Calu3 (cell line): ENCODE measurements around the gene TEX35. TPM values are rescaled to one million over a fixed set of nuclear protein-coding genes. Genes with fewer than 3 reads are reported as not detected.

ENCODE experiments used
- BruUV-seq: library from RNA; stranded (reverse); fragments of 400-500 nt; replicated peaks from 2 replicates; lab custom pipeline; 2021; lab: Mats Ljungman, UMichigan
- CTCF ChIA-PET: fragments of 300-600 bp; sonication (Branson Sonifier 250); formaldehyde crosslinking; loops from one replicate; lab custom pipeline; 2022; ENCODE audit warnings: antibody characterized with exemption; lab: Charles Lee
- DNase-seq: peaks from one replicate; pipeline ENCODE4 v3.0.0; 2022
- H3K27ac Mint-ChIP-seq: one replicate; pipeline ENCODE4 v1.8.0; 2022; ENCODE audit warnings: mixed read lengths; ENCODE audit not compliant: unreplicated experiment
- H3K27me3 Mint-ChIP-seq: one replicate; pipeline ENCODE4 v1.8.0; 2022; ENCODE audit warnings: mixed read lengths; ENCODE audit not compliant: unreplicated experiment
- H3K36me3 Mint-ChIP-seq: one replicate; pipeline ENCODE4 v1.8.0; 2022; ENCODE audit warnings: mild to moderate bottlenecking, moderate library complexity, mixed read lengths; ENCODE audit not compliant: insufficient read depth, unreplicated experiment
- H3K4me1 Mint-ChIP-seq: one replicate; pipeline ENCODE4 v1.8.0; 2022; ENCODE audit warnings: mild to moderate bottlenecking, low read depth, mixed read lengths; ENCODE audit not compliant: unreplicated experiment
- H3K4me3 Mint-ChIP-seq: one replicate; pipeline ENCODE4 v1.8.0; 2022; ENCODE audit warnings: mild to moderate bottlenecking, low read depth, moderate library complexity, mixed read lengths; ENCODE audit not compliant: unreplicated experiment
- H3K9me3 Mint-ChIP-seq: one replicate; pipeline ENCODE4 v1.8.0; 2022; ENCODE audit warnings: low read depth, mixed read lengths; ENCODE audit not compliant: unreplicated experiment
- intact Hi-C: fragments of 100-400 bp; cut with micrococcal nuclease; formaldehyde crosslinking; loops from one replicate; pipeline ENCODE4 v1.10.0; 2022; ENCODE audit not compliant: unreplicated experiment
- total RNA-seq: library from RNA; stranded (reverse); gene quantifications from 2 replicates; pipeline ENCODE4 v1.2.3, GENCODE V29; 2022
- TF ChIP-seq, protein P1 (sequence below): fragments of 200-600 bp; IDR thresholded peaks from one replicate; pipeline ENCODE4 v1.8.0; 2022; ENCODE audit warnings: antibody characterized with exemption; ENCODE audit not compliant: unreplicated experiment

TEX35 gene
- total RNA-seq, 1 experiment from 2014 or later: not detected

- H3K4me1 Mint-ChIP-seq: peaks cover 4% of the 10 kb centered on the region
- CTCF ChIA-PET: no interaction called here
- H3K36me3 Mint-ChIP-seq: peaks cover 7% of the 10 kb centered on the region
- TF ChIP-seq, protein P1, sequence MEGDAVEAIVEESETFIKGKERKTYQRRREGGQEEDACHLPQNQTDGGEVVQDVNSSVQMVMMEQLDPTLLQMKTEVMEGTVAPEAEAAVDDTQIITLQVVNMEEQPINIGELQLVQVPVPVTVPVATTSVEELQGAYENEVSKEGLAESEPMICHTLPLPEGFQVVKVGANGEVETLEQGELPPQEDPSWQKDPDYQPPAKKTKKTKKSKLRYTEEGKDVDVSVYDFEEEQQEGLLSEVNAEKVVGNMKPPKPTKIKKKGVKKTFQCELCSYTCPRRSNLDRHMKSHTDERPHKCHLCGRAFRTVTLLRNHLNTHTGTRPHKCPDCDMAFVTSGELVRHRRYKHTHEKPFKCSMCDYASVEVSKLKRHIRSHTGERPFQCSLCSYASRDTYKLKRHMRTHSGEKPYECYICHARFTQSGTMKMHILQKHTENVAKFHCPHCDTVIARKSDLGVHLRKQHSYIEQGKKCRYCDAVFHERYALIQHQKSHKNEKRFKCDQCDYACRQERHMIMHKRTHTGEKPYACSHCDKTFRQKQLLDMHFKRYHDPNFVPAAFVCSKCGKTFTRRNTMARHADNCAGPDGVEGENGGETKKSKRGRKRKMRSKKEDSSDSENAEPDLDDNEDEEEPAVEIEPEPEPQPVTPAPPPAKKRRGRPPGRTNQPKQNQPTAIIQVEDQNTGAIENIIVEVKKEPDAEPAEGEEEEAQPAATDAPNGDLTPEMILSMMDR: no peak
- peaks cover 12% of the 10 kb centered on the region for H3K27me3 Mint-ChIP-seq
- no TSS peak for BruUV-seq
- no peak within 1 kb of the TSS for H3K4me3 Mint-ChIP-seq
- intact Hi-C loops: no loop called here
- H3K27ac Mint-ChIP-seq: no peak within 1 kb of the TSS
- DNase-seq: no peak
- H3K9me3 Mint-ChIP-seq: no peaks in the 10 kb centered on the region
Measured at GRCh38 chr1:178496410-178497135, 16.3 kb upstream of the TEX35 start, which contains the start of gene CLEC20A. Gene CLEC20A (minus strand): TSS chr1:178496964. CDS start chr1:178496939, 25 bp downstream.

DNA sequence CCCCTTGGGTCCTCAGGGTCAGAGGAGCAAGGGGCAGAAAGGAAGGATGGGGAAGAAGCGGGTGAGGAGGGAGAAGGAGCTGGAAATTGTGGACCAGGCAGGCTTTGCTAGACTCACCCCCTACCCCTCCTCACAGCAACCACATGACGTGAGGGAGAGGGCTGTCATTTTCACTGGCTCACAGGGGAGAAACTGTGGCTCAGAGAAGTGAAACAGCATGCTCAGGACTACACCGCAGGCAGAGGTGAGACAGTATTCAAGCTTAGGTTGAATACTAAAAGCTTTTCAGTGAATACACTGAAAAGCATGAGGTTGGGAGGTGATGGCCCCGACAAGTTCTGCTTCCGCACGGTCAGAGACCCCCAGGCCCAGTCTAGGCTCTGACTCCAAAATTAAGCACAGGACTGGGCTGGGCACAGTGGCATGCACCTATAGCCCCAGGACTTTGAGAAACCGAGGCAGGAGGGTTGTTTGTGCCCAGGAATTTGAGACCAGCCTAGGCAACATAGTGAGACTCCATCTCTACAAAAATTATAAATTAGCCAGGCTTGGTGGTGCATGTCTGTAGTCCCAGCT lies 14.9 kb upstream of the TEX35 start:
- no TSS peak for BruUV-seq
- no peak overlapping the region for H3K4me3 Mint-ChIP-seq
- H3K27me3 Mint-ChIP-seq: peaks cover 9% of the 10 kb centered on the region
- H3K27ac Mint-ChIP-seq: no peak overlapping the region
- no peak for DNase-seq
- peaks cover 8% of the 10 kb centered on the region for H3K4me1 Mint-ChIP-seq
- intact Hi-C loops: no loop called here
- TF ChIP-seq, protein P1: no peak
- H3K9me3 Mint-ChIP-seq: no peaks in the 10 kb centered on the region
- peaks cover 7% of the 10 kb centered on the region for H3K36me3 Mint-ChIP-seq
- CTCF ChIA-PET: interaction anchor here (0.6 kb wide), 1 partner anchor 34 kb away, joined by 3 read pairs; no protein-coding TSS in a partner anchor

GRCh38 chr1:178498896-178499675 lies 13.8 kb upstream of the TEX35 start:
- DNase-seq: no peak
- TF ChIP-seq, protein P1: no peak
- H3K9me3 Mint-ChIP-seq: no peaks in the 10 kb centered on the region
- peaks cover 8% of the 10 kb centered on the region for H3K4me1 Mint-ChIP-seq
- peaks cover 7% of the 10 kb centered on the region for H3K36me3 Mint-ChIP-seq
- CTCF ChIA-PET: no interaction called here
- intact Hi-C loops: no loop called here
- H3K27me3 Mint-ChIP-seq: peaks cover 6% of the 10 kb centered on the region
- no peak overlapping the region for H3K4me3 Mint-ChIP-seq
- BruUV-seq: no TSS peak
- H3K27ac Mint-ChIP-seq: no peak overlapping the region

DNA sequence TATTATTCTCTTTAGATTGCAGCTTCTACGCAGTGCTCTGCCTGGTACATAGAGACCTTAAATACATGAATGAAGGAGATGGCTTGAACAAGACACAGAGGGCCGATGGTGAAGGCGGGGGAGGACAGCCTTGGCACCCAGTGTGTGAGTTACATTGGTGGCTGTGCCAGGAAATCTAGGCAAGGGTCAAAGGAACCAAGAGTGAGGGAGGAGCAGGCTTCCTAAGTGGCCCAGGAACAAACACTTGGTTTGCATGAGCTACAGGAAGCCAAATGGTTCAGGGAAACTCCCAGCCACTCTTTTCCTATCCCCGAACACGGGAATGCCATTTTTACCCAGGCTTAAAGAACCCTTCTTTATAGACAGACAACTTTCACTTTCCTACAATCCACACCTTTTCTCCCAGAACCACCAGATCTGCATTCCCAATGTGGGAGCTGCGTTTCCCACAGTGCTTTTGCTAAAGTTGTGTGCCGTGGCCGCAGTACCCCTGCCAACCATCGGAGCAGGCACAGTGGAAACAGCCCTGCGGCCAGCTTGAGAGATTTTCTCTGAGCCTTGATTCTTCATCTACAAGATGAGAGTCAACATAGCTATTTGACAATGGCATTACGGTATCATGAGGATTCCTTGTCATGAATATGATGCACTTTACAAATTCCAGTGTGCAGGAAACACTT lies 12.7 kb upstream of the TEX35 start:
- no peak overlapping the region for H3K4me3 Mint-ChIP-seq
- H3K36me3 Mint-ChIP-seq: peaks cover 7% of the 10 kb centered on the region
- TF ChIP-seq, protein P1: no peak
- H3K27me3 Mint-ChIP-seq: peaks cover 11% of the 10 kb centered on the region
- H3K4me1 Mint-ChIP-seq: peaks cover 8% of the 10 kb centered on the region
- no peaks in the 10 kb centered on the region for H3K9me3 Mint-ChIP-seq
- CTCF ChIA-PET: interaction anchor here (0.7 to 2.7 kb wide), 2 partner anchors 83 to 190 kb away, joined by 3 to 11 read pairs; no protein-coding TSS in a partner anchor
- DNase-seq: no peak
- BruUV-seq: no TSS peak
- intact Hi-C loops: loop anchor here (2.0 kb wide), 2 partner anchors 189 to 199 kb away; no protein-coding TSS in a partner anchor
- H3K27ac Mint-ChIP-seq: no peak overlapping the region
